ENCODE data around the gene PRDM16.
"Not testable (repeated sequence)": the region's sequence is repeated elsewhere in the genome, so short reads cannot be mapped to it uniquely, and the experiment has no call there.

PRDM16 gene

GRCh38 chr1:3162322-3162882 is 93.4 kb downstream of the PRDM16 start:
- DNase-seq (ENCODE audit: low read depth), result no peak

DNA sequence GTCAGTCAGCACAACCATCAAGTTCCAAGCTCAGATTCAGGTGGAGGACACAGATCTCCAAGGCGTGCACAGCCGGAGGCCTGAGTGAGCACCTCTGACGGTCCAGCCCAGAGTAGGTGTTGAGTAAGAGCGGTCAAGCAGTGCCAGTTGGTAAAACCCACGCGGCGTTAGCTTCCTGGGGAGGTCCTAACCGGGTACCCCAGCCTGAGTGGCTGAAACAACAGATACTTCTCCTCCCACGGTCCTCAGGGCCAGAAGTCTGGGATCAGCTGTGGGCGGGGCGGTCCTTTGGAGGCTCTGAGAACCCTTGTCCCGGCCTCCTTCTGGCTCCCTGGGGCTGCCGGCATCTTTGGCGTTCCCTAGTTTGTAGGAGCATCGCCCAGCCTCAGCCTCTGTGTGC is 94.4 kb downstream of the PRDM16 start:
- DNase-seq (ENCODE audit: low read depth), result no peak

DNA sequence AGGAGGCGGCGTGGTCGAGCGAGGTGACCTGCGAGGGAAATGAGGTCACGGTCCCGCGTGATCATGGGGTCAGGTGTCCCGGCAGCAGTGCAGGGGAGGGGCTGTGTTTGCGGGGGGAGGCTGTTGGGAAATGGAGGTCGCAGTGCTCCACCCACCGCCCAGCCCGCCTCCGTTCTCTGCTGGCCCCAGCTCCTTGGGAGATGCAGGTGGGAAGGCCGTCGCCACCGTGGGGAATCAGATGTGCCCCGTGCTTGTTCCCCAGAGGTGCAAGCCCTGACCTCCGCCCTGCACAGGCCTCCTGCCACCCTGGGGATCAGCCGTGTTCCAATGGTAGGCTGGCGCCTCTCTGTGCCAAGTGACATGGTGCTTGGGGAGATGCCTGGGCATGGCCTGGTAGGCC is 95.7 kb downstream of the PRDM16 start:
- DNase-seq (ENCODE audit: low read depth), result no peak

- not testable (repeated sequence) for DNase-seq (ENCODE audit: low read depth)
These were observed 96.2 kb downstream of the PRDM16 start for GRCh38 chr1:3165189-3165588.

DNA sequence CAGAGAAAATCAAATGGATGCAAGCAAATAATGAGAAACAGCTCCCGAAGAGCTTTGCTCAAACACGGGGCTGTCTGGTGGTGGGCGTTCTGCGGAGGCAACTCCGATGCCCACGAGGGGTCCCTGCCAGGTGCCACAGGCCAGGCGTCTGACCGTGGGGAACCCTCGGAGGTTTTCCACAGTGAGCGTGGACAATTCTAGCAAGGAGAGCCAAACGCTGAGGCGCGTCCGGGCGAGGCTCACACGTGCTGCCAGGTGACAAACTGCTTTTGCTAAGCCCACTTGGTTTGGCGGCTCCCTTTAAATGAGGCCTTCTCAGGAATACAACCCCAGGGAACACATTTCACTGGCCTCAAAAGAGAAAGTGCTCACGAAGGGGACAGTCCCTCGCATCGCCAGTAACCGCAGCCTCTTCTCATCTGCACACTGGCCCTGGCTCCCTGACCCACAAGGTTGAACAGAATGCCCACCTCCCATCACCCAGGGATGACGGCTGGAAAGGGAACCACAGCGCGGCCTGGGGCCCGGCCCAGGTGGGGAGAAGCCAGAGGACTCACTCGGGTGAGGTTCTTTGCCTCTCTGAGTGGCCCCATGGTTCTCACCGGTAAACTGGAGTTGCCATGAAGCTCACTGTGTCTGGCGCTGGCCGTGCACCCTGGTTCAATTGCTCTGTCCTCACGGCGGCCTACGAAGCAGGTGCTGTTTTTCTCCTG is 97.4 kb downstream of the PRDM16 start:
- no peak for DNase-seq (ENCODE audit: low read depth)

DNA sequence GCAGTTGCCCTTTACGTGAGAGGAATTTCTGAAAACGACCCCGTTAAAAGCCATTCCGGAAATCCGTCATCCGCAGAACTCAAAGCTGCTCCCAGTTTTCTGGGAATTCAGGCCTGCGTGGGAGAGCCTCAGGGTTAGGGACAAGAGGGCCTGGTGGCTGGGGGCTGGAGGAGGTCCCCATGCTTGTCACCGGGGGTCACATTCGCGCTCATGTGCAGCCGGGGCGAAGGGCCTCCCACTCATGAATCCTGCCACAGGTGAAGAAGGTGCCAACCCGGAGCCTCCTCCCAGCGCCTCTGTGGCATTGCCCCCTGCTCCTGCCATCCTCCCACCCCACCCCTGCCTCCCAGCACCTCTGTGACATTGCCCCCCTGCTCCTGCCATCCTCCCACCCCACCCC is 98.3 kb downstream of the PRDM16 start:
- no peak for DNase-seq (ENCODE audit: low read depth)

DNA sequence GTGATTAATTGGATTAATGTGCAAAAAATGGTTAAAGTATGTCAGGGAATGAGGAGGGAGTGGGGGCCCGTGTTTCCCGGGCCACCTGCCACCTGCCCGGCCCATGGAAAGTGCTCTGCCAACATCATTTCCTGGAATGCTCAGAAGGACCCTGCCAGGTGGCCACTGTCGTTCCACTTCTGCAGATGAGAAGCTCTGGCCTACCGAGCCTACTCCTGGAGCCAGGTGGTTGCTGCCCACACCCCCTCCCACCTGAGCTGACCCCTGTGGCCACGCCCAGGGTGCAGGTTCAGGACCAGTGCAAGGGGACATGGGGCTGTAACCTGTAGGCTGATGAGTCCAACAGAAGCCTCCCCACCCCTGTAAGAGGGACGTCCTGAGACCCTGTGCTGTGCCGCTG is 99.7 kb downstream of the PRDM16 start:
- DNase-seq (ENCODE audit: low read depth), result no peak

GRCh38 chr1:3169665-3170356 is 100.8 kb downstream of the PRDM16 start:
- DNase-seq (ENCODE audit: low read depth), result no peak

DNA sequence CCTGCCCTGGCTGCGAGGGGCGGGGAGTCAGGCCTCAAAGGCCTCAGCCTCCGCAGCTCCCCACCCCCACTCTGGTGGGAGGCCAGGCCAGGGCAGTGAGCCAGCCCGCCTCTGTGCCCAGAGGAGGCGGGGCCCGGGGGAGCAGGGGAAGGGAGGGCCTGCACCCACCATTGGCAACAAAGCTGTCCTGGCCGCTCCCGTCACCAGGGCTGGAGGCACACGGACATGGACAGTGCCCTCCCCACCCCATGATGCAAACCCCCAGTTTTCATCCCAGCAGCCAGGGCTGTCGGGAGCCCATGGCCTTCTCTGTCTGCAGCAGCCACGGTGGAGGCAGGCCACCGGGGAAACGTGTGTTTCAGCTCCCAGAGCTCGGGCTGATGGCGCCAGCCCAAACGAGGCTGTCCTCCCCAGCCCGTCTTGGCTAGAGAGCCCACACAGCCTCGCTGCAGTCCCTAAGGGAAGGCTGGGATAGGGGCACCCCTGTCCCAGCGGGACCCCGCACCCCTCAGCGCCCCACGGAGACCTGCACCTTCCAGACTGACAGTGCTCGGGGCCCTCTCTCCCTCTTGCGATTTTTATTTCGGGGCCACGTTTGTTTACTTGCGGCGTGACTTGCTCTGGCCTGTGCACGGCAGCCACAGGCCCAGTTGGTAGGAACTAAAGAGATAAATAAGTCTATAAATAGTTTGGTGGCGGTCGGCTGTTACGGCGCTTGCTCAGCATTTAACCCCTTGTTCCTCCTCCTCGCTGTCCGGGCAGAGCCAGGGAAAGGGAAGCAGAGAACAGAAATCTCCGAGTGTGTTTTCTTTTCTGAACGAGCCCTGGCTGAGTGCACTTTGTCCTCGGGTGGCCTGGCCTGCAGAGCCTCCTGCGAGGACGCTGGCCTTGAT is 101.8 kb downstream of the PRDM16 start:
- DNase-seq (ENCODE audit: low read depth), result no peak

DNA sequence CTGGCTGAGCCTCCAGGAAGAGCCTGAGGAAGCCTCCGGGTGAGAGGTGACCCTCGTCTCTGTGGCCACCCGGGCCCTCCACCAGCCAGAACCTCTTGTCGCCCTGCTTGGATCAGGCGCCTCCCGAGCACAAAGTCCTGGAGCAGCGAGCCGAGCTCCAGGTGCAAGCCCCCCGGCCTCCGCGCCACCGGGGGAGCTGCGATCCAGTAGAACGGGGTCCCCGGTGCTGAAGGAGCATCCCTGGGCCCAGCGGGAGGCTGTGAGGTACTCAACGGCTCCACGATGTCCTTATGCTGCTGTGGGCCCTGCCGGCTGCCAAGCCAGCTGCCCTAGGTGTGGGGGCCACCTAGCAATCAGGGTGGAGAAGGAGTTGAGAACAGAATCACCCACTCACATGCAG is 102.8 kb downstream of the PRDM16 start:
- DNase-seq (ENCODE audit: low read depth), result no peak

GRCh38 chr1:3172431-3173380 is 103.7 kb downstream of the PRDM16 start:
- no peak for DNase-seq (ENCODE audit: low read depth)

GRCh38 chr1:3173381-3173980 is 104.5 kb downstream of the PRDM16 start:
- no peak for DNase-seq (ENCODE audit: low read depth)

DNA sequence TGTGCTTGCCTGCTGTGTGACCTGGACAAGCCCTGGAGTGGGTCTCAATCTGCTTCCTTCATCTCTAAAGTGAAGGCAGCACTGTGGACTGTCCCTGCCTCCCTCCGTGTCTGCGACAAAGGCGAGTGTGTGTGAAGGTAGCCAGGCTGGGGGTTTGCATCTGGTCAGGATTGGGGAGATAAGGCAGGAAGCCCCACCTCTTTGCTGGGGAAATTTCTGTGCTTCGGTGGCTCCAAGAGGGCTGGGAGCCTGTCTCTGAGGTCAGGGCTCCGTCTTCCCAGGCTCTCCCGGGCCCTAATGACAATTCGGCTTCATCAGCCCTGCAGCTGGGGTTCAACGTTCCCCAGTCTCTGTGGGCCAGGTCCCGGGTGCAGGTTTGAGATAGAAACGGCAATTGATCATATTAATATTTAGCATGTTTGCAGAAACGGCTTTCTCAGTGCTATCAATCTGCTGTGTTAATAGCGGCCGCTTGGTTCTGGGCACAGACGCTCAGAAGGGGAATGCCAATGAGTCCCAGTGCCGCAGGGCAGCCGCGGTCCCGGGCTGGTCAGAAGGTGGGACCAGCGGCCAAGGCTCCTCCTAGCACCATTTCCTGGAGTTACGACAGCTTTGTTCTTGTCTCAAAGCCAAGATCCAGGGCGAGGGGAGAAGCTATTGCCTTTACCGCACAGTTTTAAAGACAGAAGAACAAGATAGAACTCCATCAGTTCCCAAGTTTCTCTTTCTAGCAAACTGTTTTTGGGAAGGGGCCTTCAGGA is 105.7 kb downstream of the PRDM16 start:
- DNase-seq (ENCODE audit: low read depth), result no peak

GRCh38 chr1:3175486-3175885 is 106.5 kb downstream of the PRDM16 start:
- DNase-seq (ENCODE audit: low read depth), result no peak

DNA sequence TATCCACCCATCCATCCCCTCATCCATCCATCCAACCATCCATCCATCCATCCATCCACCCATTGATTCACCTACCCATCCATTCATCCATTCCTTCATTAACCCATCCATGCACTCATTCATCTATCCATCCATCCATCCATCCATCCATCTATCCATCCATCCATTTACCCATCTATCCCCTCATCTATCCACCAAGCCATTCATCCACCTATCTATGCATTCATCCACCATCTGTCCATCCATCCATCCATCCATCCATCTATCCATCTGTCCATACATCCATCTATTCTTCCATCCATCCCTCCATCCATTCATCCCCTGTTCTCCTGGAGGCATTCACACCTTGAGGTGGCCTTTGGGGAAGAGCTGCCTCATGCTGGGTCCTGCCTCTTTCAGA is 107.0 kb downstream of the PRDM16 start:
- no peak for DNase-seq (ENCODE audit: low read depth)

GRCh38 chr1:3176820-3177219 is 107.8 kb downstream of the PRDM16 start:
- DNase-seq (ENCODE audit: low read depth), result no peak

- no peak for DNase-seq (ENCODE audit: low read depth)
These were observed 109.3 kb downstream of the PRDM16 start for GRCh38 chr1:3178279-3178678.

- DNase-seq (ENCODE audit: low read depth), result no peak
These were observed 110.5 kb downstream of the PRDM16 start for GRCh38 chr1:3179471-3179870.

- DNase-seq (ENCODE audit: low read depth), result no peak
These were observed 111.9 kb downstream of the PRDM16 start for GRCh38 chr1:3180915-3181314.

- DNase-seq (ENCODE audit: low read depth), result no peak
These were observed 113.0 kb downstream of the PRDM16 start for GRCh38 chr1:3181956-3182355.

All from HS-5 (cell line).